Ascending aorta (tissue), 2 donors: Measurements from ENCODE around the gene KRTAP10-3. TPM values are rescaled to one million over a fixed set of nuclear protein-coding genes. Genes with fewer than 3 reads are reported as not detected.
"Not testable (repeated sequence)": the region's sequence is repeated elsewhere in the genome, so short reads cannot be mapped to it uniquely, and the experiment has no call there.

ENCODE experiments used
- DNase-seq, 2 donors: peaks; one replicate each; pipeline ENCODE4 v3.0.0-alpha.2; 2019; ENCODE audit warnings: low spot score in 2 of 2
- H3K27ac ChIP-seq, 2 donors: fragments of 200-600 bp; sonication (generic); one replicate each; pipeline ENCODE4 v1.5.1; 2016 to 2017; ENCODE audit warnings: mild to moderate bottlenecking in 1 of 2
- H3K27me3 ChIP-seq: fragments of 200-600 bp; sonication (generic); one replicate; pipeline ENCODE4 v1.5.1; 2017
- H3K36me3 ChIP-seq, 2 donors: fragments of 200-600 bp; sonication (generic); one replicate each; pipeline ENCODE4 v1.5.1; 2016
- H3K4me1 ChIP-seq, 2 donors: fragments of 200-600 bp; sonication (generic); one replicate each; pipeline ENCODE4 v1.5.1; 2016 to 2017; ENCODE audit warnings: mild to moderate bottlenecking in 1 of 2
- H3K4me3 ChIP-seq, 2 donors: fragments of 200-600 bp; sonication (generic); one replicate each; pipeline ENCODE4 v1.5.1; 2016 to 2017; ENCODE audit warnings: mild to moderate bottlenecking in 1 of 2
- H3K9me3 ChIP-seq, 2 donors: fragments of 200-600 bp; sonication (generic); one replicate each; pipeline ENCODE4 v1.5.1; 2016
- intact Hi-C: fragments of 100-400 bp; cut with DNase I; formaldehyde crosslinking; loops from one replicate; pipeline ENCODE4 v1.15.1; 2023
- total RNA-seq: library from RNA; depleted of rRNA; stranded (reverse); fragments of >200 nt; gene quantifications from one replicate; pipeline ENCODE4 v1.1.0, GENCODE V29; 2016
- TF ChIP-seq, protein P1 (sequence below), 3 experiments: fragments of 200-600 bp in 2 of 3; fragments of 450-650 bp in 1 of 3; sonication (generic) in 2 of 3; IDR thresholded peaks; one replicate each; pipeline ENCODE4 v1.5.1; 2016 to 2019; ENCODE audit warnings: antibody characterized with exemption in 3 of 3, mild to moderate bottlenecking in 1 of 3, moderate library complexity in 1 of 3

KRTAP10-3 gene
- total RNA-seq, 1 donor from 2014 or later = not detected

- no peak overlapping the region for H3K27ac ChIP-seq
- H3K4me3 ChIP-seq = no peak overlapping the region
- H3K27me3 ChIP-seq = no peaks in the 10 kb centered on the region
- no peaks in the 10 kb centered on the region for H3K36me3 ChIP-seq
- no peak for DNase-seq
- H3K4me1 ChIP-seq = no peaks in the 10 kb centered on the region
- intact Hi-C loops = no loop called here
- TF ChIP-seq, protein P1, sequence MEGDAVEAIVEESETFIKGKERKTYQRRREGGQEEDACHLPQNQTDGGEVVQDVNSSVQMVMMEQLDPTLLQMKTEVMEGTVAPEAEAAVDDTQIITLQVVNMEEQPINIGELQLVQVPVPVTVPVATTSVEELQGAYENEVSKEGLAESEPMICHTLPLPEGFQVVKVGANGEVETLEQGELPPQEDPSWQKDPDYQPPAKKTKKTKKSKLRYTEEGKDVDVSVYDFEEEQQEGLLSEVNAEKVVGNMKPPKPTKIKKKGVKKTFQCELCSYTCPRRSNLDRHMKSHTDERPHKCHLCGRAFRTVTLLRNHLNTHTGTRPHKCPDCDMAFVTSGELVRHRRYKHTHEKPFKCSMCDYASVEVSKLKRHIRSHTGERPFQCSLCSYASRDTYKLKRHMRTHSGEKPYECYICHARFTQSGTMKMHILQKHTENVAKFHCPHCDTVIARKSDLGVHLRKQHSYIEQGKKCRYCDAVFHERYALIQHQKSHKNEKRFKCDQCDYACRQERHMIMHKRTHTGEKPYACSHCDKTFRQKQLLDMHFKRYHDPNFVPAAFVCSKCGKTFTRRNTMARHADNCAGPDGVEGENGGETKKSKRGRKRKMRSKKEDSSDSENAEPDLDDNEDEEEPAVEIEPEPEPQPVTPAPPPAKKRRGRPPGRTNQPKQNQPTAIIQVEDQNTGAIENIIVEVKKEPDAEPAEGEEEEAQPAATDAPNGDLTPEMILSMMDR (IDR thresholded peaks at IDR 0.05) = no peak
- H3K9me3 ChIP-seq = no peaks in the 10 kb centered on the region
These were observed 43.2 kb upstream of the KRTAP10-3 start for GRCh38 chr21:44601596-44602462.

DNA sequence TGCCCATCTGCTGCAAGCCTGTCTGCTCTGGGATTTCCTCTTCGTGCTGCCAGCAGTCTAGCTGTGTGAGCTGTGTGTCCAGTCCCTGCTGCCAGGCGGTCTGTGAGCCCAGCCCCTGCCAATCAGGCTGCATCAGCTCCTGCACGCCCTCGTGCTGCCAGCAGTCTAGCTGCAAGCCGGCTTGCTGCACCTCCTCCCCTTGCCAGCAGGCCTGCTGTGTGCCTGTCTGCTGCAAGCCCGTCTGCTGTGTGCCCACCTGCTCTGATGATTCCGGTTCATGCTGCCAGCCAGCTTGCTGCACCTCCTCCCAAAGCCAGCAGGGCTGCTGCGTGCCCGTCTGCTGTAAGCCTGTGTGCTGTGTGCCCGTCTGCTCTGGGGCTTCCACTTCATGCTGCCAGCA is 42.5 kb upstream of the KRTAP10-3 start:
- DNase-seq, intact Hi-C loops, H3K9me3 ChIP-seq, H3K4me3 ChIP-seq, H3K4me1 ChIP-seq, H3K36me3 ChIP-seq, H3K27ac ChIP-seq, H3K27me3 ChIP-seq: not testable (repeated sequence)

- H3K27me3 ChIP-seq, intact Hi-C loops, H3K36me3 ChIP-seq, H3K27ac ChIP-seq, H3K4me1 ChIP-seq, H3K9me3 ChIP-seq, DNase-seq, H3K4me3 ChIP-seq: not testable (repeated sequence)
These were observed 41.8 kb upstream of the KRTAP10-3 start, which contains the start of gene KRTAP10-7 for GRCh38 chr21:44600118-44600978. TSS of gene KRTAP10-7 (plus strand) at chr21:44600597. CDS start at chr21:44600622, 25 bp downstream.

DNA sequence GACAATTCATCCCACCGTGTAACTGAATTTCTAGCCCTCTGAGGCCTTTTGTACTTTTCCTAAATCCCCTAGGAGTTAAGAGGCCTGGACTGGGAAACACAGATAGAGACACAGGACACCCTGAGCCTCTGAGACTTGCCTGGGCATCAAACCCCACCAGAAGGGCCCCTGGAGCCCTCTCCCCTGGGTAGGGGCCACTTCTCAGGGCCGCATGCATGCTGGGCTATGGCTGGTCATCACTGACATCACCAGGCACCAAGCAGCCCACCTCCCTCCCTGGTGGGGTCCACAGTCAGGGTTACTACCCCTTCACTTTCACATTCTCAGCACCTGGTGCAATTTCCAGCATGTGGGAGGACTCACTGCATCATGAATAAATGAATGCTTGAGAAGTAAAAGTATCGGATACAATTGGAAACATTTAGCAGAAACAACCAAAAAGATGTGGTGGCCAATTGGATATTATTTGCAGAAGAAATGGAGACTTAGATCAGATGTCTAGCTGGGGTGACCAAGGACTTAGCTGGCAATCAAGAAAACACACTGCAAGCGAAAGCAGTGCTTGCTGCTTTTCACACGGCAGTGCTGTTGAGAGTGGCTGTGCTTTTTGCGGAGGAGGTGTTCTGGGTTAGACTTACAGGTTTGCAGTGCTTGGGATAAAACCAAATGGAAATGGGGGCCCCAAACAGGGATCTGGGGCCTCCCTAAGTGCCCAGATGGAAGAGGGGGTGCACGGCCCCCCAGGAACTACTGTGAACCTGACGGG is 40.9 kb upstream of the KRTAP10-3 start:
- intact Hi-C loops = no loop called here
- no peaks in the 10 kb centered on the region for H3K27me3 ChIP-seq
- TF ChIP-seq, protein P1 (IDR thresholded peaks at IDR 0.05) = no peak
- no peaks in the 10 kb centered on the region for H3K4me1 ChIP-seq
- no peaks in the 10 kb centered on the region for H3K9me3 ChIP-seq
- DNase-seq = no peak
- no peak overlapping the region for H3K27ac ChIP-seq
- no peak overlapping the region for H3K4me3 ChIP-seq
- no peaks in the 10 kb centered on the region for H3K36me3 ChIP-seq

DNA sequence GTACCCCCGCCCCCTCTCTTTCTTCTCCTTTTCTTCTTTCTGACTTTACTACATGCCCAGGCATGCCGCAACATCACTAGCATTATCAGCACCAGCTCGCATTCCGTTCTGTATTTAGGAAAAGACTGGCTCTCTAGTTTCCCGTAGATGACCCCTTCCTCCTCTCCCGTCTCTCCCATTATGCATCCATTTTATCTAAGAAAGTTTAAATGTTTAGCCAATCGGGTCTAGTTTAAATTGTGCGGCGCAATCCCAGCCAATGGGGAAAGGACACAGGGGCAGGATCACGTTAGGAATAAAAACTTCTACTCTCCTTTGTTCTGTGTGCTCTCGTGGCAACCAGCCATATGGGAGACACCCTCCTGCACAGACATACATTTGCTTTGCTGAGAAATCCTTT is 39.5 kb upstream of the KRTAP10-3 start:
- Histone ChIP-seq H3K4me3 (no peak overlapping the region), H3K27me3 (no peaks in the 10 kb centered on the region), H3K27ac (no peak overlapping the region), H3K9me3 (no peaks in the 10 kb centered on the region), H3K36me3 (no peaks in the 10 kb centered on the region), H3K4me1 (no peaks in the 10 kb centered on the region)
- intact Hi-C loops = no loop called here
- DNase-seq = no peak
- TF ChIP-seq, protein P1 (IDR thresholded peaks at IDR 0.05) = no peak

GRCh38 chr21:44596068-44596725 is 37.6 kb upstream of the KRTAP10-3 start:
- intact Hi-C loops = no loop called here
- H3K4me3 ChIP-seq = no peak overlapping the region
- no peaks in the 10 kb centered on the region for H3K27me3 ChIP-seq
- no peaks in the 10 kb centered on the region for H3K36me3 ChIP-seq
- DNase-seq = no peak
- no peak overlapping the region for H3K27ac ChIP-seq
- H3K4me1 ChIP-seq = no peaks in the 10 kb centered on the region
- TF ChIP-seq, protein P1 (IDR thresholded peaks at IDR 0.05) = no peak
- H3K9me3 ChIP-seq = no peaks in the 10 kb centered on the region
